GM10266 (cell line): ENCODE data around the gene NUP93.

ENCODE experiments used
- DNase-seq: peaks from one replicate; pipeline ENCODE4 v3.0.0; 2012; ENCODE audit errors: extremely low spot score
- CTCF ChIP-seq: IDR thresholded peaks from 2 replicates; pipeline ENCODE4 v1.5.1; 2012; ENCODE audit warnings: mild to moderate bottlenecking, low read depth; ENCODE audit not compliant: control insufficient read depth, insufficient read depth; ENCODE audit errors: missing control alignments

Gene NUP93

GRCh38 chr16:56886296-56886695 is 156.4 kb downstream of the NUP93 start:
- DNase-seq, result no peak
- no peak for TF ChIP-seq CTCF

GRCh38 chr16:56886826-56887225 is 156.9 kb downstream of the NUP93 start:
- no peak for DNase-seq
- TF ChIP-seq CTCF, result no peak

- DNase-seq, result peak; percentile 66
- no peak for TF ChIP-seq CTCF
Measured at GRCh38 chr16:56888806-56889205, 158.9 kb downstream of the NUP93 start.

- DNase-seq, result no peak
- TF ChIP-seq CTCF, result no peak
Measured at GRCh38 chr16:56889206-56889605, 159.3 kb downstream of the NUP93 start.

GRCh38 chr16:56891685-56892084 is 161.8 kb downstream of the NUP93 start:
- TF ChIP-seq CTCF, result no peak
- no peak for DNase-seq

GRCh38 chr16:56892705-56893104 is 162.8 kb downstream of the NUP93 start:
- no peak for DNase-seq
- TF ChIP-seq CTCF, result no peak

- DNase-seq, result no peak
- TF ChIP-seq CTCF, result no peak
Measured at GRCh38 chr16:56894331-56894917, 164.5 kb downstream of the NUP93 start.
